Adrenal gland (tissue), 5 donors: ENCODE data around the gene GPR155.

Experiments used
- POLR2A ChIP-seq, 2 donors: fragments of 450-650 bp; IDR thresholded peaks; one replicate each; pipeline ENCODE4 v1.6.1; 2017; ENCODE audit warnings: antibody characterized with exemption in 2 of 2, mild to moderate bottlenecking in 2 of 2, moderate library complexity in 1 of 2
- TF ChIP-seq, protein P1 (sequence below), 6 experiments: fragments of 450-650 bp in 4 of 6; fragments of 200-600 bp in 2 of 6; sonication (generic) in 1 of 6; IDR thresholded peaks; 1 replicate in 5 of 6; 2 replicates in 1 of 6; pipeline versions ENCODE4 v1.5.1 to v1.8.0; 2016 to 2021; ENCODE audit warnings: antibody characterized with exemption in 6 of 6, mild to moderate bottlenecking in 2 of 6, moderate library complexity in 1 of 6
- donor health status: DM: no; HTN: no; CAD: no.

DNA sequence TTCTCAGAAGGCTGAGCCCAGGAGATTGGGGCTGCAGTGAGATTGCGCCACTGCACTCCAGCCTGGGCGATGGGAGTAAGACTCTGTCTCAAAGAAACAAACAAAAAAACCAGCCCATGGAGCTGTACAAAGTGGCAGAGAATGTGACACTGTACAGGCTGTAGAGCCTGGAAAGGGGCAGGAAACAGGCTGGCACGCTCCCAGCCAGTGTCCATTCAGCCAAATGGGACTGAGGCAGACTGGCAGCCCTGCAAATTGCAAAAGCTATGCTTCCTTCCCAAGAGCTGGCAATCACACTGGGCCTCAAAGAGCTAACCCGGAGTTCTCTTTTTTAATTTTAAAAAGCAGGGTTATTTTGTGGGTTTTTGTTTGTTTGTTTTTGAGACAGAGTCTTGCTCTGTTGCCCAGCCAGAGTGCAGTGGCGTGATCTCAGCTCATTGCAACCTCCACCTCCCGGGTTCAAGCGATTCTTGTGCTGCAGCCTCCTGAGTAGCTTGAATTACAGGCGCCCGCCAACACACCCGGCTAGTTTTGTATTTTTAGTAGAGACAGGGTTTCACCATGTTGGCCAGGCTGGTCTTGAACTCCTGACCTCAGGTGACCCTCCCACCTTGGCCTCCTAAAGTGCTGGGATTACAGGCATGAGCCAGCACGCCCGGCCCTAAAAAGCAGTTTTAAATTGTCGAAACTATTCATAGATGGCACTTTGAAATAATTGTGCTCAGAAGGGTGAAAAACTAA is 48.5 kb downstream of the GPR155 start:
- TF ChIP-seq, protein P1, sequence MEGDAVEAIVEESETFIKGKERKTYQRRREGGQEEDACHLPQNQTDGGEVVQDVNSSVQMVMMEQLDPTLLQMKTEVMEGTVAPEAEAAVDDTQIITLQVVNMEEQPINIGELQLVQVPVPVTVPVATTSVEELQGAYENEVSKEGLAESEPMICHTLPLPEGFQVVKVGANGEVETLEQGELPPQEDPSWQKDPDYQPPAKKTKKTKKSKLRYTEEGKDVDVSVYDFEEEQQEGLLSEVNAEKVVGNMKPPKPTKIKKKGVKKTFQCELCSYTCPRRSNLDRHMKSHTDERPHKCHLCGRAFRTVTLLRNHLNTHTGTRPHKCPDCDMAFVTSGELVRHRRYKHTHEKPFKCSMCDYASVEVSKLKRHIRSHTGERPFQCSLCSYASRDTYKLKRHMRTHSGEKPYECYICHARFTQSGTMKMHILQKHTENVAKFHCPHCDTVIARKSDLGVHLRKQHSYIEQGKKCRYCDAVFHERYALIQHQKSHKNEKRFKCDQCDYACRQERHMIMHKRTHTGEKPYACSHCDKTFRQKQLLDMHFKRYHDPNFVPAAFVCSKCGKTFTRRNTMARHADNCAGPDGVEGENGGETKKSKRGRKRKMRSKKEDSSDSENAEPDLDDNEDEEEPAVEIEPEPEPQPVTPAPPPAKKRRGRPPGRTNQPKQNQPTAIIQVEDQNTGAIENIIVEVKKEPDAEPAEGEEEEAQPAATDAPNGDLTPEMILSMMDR (IDR thresholded peaks at IDR 0.05): no peak
- no peak for TF ChIP-seq POLR2A (IDR thresholded peaks at IDR 0.05)
